KMS-11 (cell line): ENCODE results near the gene FGF9.

Experiments
- H2AFZ ChIP-seq: fragments of 200-600 bp; sonication (generic); 2 replicates; pipeline ENCODE4 v1.6.1; 2016; ENCODE audit warnings: antibody characterized with exemption, mixed run types, low read depth
- H3K27ac ChIP-seq: fragments of 200-600 bp; sonication (generic); 2 replicates; pipeline ENCODE4 v1.6.1; 2016; ENCODE audit warnings: mild to moderate bottlenecking, mixed run types
- H3K27me3 ChIP-seq: fragments of 200-600 bp; sonication (generic); 2 replicates; pipeline ENCODE4 v1.6.1; 2017; ENCODE audit warnings: mild to moderate bottlenecking, low read depth, mixed run types, moderate library complexity; ENCODE audit not compliant: insufficient read depth
- H3K36me3 ChIP-seq: fragments of 200-600 bp; sonication (generic); 2 replicates; pipeline ENCODE4 v1.6.1; 2017; ENCODE audit warnings: mild to moderate bottlenecking, mixed run types; ENCODE audit not compliant: insufficient read depth
- H3K4me1 ChIP-seq: fragments of 200-600 bp; sonication (generic); 2 replicates; pipeline ENCODE4 v1.6.1; 2016; ENCODE audit warnings: mild to moderate bottlenecking, low read depth, mixed run types; ENCODE audit not compliant: poor library complexity, severe bottlenecking
- H3K4me2 ChIP-seq: fragments of 200-600 bp; sonication (generic); 2 replicates; pipeline ENCODE4 v1.7.0; 2016; ENCODE audit warnings: mild to moderate bottlenecking, mixed run types
- H3K4me3 ChIP-seq: fragments of 200-600 bp; sonication (generic); IDR thresholded peaks from 2 replicates; pipeline ENCODE4 v1.6.1; 2017; ENCODE audit warnings: low read depth, low read length, mixed read lengths; ENCODE audit not compliant: insufficient read depth
- H3K79me2 ChIP-seq: fragments of 200-600 bp; sonication (generic); 2 replicates; pipeline ENCODE4 v1.6.1; 2016; ENCODE audit warnings: low read depth, mixed run types; ENCODE audit not compliant: insufficient read depth
- H3K9ac ChIP-seq: fragments of 200-600 bp; sonication (generic); 2 replicates; pipeline ENCODE4 v1.6.1; 2016; ENCODE audit warnings: mild to moderate bottlenecking, mixed run types
- H4K20me1 ChIP-seq: fragments of 200-600 bp; sonication (generic); 2 replicates; pipeline ENCODE4 v1.6.1; 2016; ENCODE audit warnings: mild to moderate bottlenecking, mixed run types; ENCODE audit not compliant: insufficient read depth
- CTCF ChIP-seq: fragments of 200-600 bp; sonication (generic); conservative IDR thresholded peaks from 2 replicates; pipeline ENCODE4 v1.6.1; 2017; ENCODE audit warnings: low read depth, mild to moderate bottlenecking, antibody characterized with exemption, low read length, moderate library complexity, mixed read lengths

The FGF9 gene

GRCh38 chr13:21717817-21718216 lies 46.9 kb downstream of the FGF9 start:
- no peaks in the 10 kb centered on the region for H3K4me1 ChIP-seq
- no peak overlapping the region for H3K4me3 ChIP-seq
- no peak overlapping the region for H3K9ac ChIP-seq
- H3K27ac ChIP-seq: no peak overlapping the region
- H3K27me3 ChIP-seq: no peaks in the 10 kb centered on the region
- no peak overlapping the region for H2AFZ ChIP-seq
- no peak for TF ChIP-seq CTCF
- H3K36me3 ChIP-seq: no peaks in the 10 kb centered on the region
- no peak overlapping the region for H3K4me2 ChIP-seq
- H3K79me2 ChIP-seq: no peaks in the 10 kb centered on the region
- no peaks in the 10 kb centered on the region for H4K20me1 ChIP-seq

- Histone ChIP-seq H3K4me3 (no peak overlapping the region), H3K27ac (no peak overlapping the region), H4K20me1 (no peaks in the 10 kb centered on the region), H3K36me3 (no peaks in the 10 kb centered on the region), H2AFZ (no peak overlapping the region), H3K4me1 (no peaks in the 10 kb centered on the region), H3K4me2 (no peak overlapping the region), H3K9ac (no peak overlapping the region), H3K27me3 (no peaks in the 10 kb centered on the region), H3K79me2 (no peaks in the 10 kb centered on the region)
- TF ChIP-seq CTCF: no peak
Observed at GRCh38 chr13:21719463-21719862, 48.6 kb downstream of the FGF9 start.

- Histone ChIP-seq H3K9ac (no peak overlapping the region), H3K36me3 (no peaks in the 10 kb centered on the region), H3K4me2 (no peak overlapping the region), H3K27ac (no peak overlapping the region), H3K79me2 (no peaks in the 10 kb centered on the region), H3K4me3 (no peak overlapping the region), H3K4me1 (no peaks in the 10 kb centered on the region), H3K27me3 (no peaks in the 10 kb centered on the region), H4K20me1 (no peaks in the 10 kb centered on the region), H2AFZ (no peak overlapping the region)
- TF ChIP-seq CTCF: no peak
Observed at GRCh38 chr13:21723807-21724505, 53.1 kb downstream of the FGF9 start.

GRCh38 chr13:21730186-21730880 lies 59.5 kb downstream of the FGF9 start:
- Histone ChIP-seq H3K9ac (no peak overlapping the region), H2AFZ (no peak overlapping the region), H3K36me3 (no peaks in the 10 kb centered on the region), H3K4me3 (no peak overlapping the region), H4K20me1 (no peaks in the 10 kb centered on the region), H3K4me1 (no peaks in the 10 kb centered on the region), H3K4me2 (no peak overlapping the region), H3K79me2 (no peaks in the 10 kb centered on the region), H3K27ac (no peak overlapping the region), H3K27me3 (no peaks in the 10 kb centered on the region)
- TF ChIP-seq CTCF: no peak
